ENCODE data around the gene GAL3ST3.
"Not testable (repeated sequence)": the region's sequence is repeated elsewhere in the genome, so short reads cannot be mapped to it uniquely, and the experiment has no call there.

Gene GAL3ST3

GRCh38 chr11:66048547-66049323, at the start of gene GAL3ST3:
TSS of gene GAL3ST3 (minus strand) at chr11:66049161. CDS start at chr11:66045415, 3,746 bp downstream.
- DNase-seq: no peak

- not testable (repeated sequence) for DNase-seq
Observed at GRCh38 chr11:66092125-66092524, 43.2 kb upstream of the GAL3ST3 start.

- no peak for DNase-seq
Observed at GRCh38 chr11:66090288-66090687, 41.3 kb upstream of the GAL3ST3 start.

- no peak for DNase-seq
Observed at GRCh38 chr11:66089067-66089466, 40.1 kb upstream of the GAL3ST3 start.

GRCh38 chr11:66087148-66087908, 38.4 kb upstream of the GAL3ST3 start:
- no peak for DNase-seq

GRCh38 chr11:66084821-66085475, 36.0 kb upstream of the GAL3ST3 start:
- DNase-seq: no peak

GRCh38 chr11:66083767-66084166, 34.8 kb upstream of the GAL3ST3 start:
- DNase-seq: no peak

- DNase-seq: no peak
Observed at GRCh38 chr11:66082946-66083698, 34.2 kb upstream of the GAL3ST3 start.

- no peak for DNase-seq
Observed at GRCh38 chr11:66081505-66081904, 32.5 kb upstream of the GAL3ST3 start.

- no peak for DNase-seq
Observed at GRCh38 chr11:66080055-66080817, 31.3 kb upstream of the GAL3ST3 start.

GRCh38 chr11:66078949-66079348, 30.0 kb upstream of the GAL3ST3 start:
- not testable (repeated sequence) for DNase-seq

- DNase-seq: no peak
Observed at GRCh38 chr11:66077927-66078326, 29.0 kb upstream of the GAL3ST3 start.

- DNase-seq: no peak
Observed at GRCh38 chr11:66076561-66076960, 27.6 kb upstream of the GAL3ST3 start.

- DNase-seq: no peak
Observed at GRCh38 chr11:66075273-66075672, 26.3 kb upstream of the GAL3ST3 start.

- no peak for DNase-seq
Observed at GRCh38 chr11:66073669-66074068, 24.7 kb upstream of the GAL3ST3 start.

- DNase-seq: no peak
Observed at GRCh38 chr11:66072518-66072917, 23.6 kb upstream of the GAL3ST3 start.

- no peak for DNase-seq
Observed at GRCh38 chr11:66072081-66072480, 23.1 kb upstream of the GAL3ST3 start.

GRCh38 chr11:66071381-66071801, 22.4 kb upstream of the GAL3ST3 start:
- no peak for DNase-seq

GRCh38 chr11:66070604-66071380, 21.8 kb upstream of the GAL3ST3 start:
- DNase-seq: no peak

GRCh38 chr11:66069715-66070603, 21.0 kb upstream of the GAL3ST3 start, which contains the start of gene PACS1:
TSS of gene PACS1 (plus strand) at chr11:66070272. CDS start at chr11:66070487, 215 bp downstream.
- DNase-seq: no peak
